BJ (cell line): ENCODE measurements around the gene ZNF326. TPM values are rescaled to one million over a fixed set of nuclear protein-coding genes. Genes with fewer than 3 reads are reported as not detected.

Experiments used
- CTCF ChIA-PET: fragments of 350-600 bp; formaldehyde crosslinking; extraction: SDS; loops from one replicate; lab custom pipeline; 2021; ENCODE audit warnings: antibody characterized with exemption, inconsistent platforms; lab: Yijun Ruan, JAX
- POLR2A ChIA-PET: fragments of 300-600 bp; sonication (Branson Sonifier 250); formaldehyde crosslinking; extraction: SDS; loops from one replicate; lab custom pipeline; 2021; ENCODE audit warnings: antibody characterized with exemption; lab: Charles Lee
- DNase-seq: peaks from one replicate; pipeline ENCODE4 v3.0.0-alpha.2; 2011; ENCODE audit warnings: low read depth
- H3K27me3 ChIP-seq: 2 replicates; pipeline ENCODE4 v1.6.0; 2011; ENCODE audit warnings: low read length; ENCODE audit not compliant: control insufficient read depth, insufficient read depth
- H3K36me3 ChIP-seq: 2 replicates; pipeline ENCODE4 v1.5.1; 2011; ENCODE audit warnings: low read length; ENCODE audit not compliant: control insufficient read depth, insufficient read depth
- H3K4me3 ChIP-seq: 2 replicates; pipeline ENCODE4 v1.5.1; 2011; ENCODE audit warnings: low read depth, mild to moderate bottlenecking, control low read depth, low read length
- polyA plus RNA-seq: library from polyadenylated mRNA; depleted of rRNA; stranded (reverse); fragments of >200 nt; gene quantifications from 2 replicates; pipeline ENCODE4 v1.2.3, GENCODE V29; 2011
- TF ChIP-seq, protein P1 (sequence below): IDR thresholded peaks from 2 replicates; pipeline ENCODE4 v1.5.1; 2011; ENCODE audit warnings: low read depth, mild to moderate bottlenecking, control low read depth, inconsistent platforms, low read length, moderate library complexity; ENCODE audit not compliant: insufficient read depth

ZNF326 gene
- polyA plus RNA-seq, 1 experiment: 7.6 TPM

DNA sequence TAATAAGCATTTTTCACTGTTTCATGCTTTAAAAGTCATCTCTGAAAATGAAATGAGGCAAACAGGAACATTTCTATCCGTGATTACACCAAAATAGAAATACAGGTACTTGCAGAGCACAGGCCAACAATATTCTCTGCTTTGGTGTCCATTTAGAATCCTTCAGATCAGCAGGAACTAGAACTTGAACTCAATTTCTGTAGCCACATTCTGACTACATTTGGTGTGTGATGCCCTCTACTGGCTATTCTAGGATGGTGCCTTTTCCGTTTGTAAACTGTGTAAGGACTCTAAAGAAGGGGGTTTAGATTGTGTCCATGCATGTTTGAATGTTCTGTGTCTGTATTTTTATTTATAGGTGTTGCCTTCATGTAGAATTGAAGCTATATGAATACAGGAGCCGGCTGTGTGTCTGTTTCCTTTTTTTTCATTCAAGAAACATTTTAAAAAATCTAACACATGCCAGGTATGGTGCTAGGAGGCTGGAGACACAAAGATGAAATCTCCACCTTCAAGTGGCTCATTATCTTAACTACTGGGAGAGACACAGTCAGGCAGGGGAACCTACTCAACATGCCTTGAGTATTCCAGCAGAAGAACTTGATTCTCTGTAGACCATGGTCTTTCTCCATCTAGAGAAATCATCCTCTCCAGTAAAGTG, 7.6 kb upstream of the ZNF326 start:
- H3K36me3 ChIP-seq: no peaks in the 10 kb centered on the region
- no peaks in the 10 kb centered on the region for H3K27me3 ChIP-seq
- H3K4me3 ChIP-seq: no peak overlapping the region
- ChIA-PET CTCF (interaction anchor here (0.7 to 7.1 kb wide), 14 partner anchors 9 to 224 kb away, joined by 3 to 73 read pairs (median 5); no protein-coding TSS in a partner anchor), POLR2A (no interaction called here)
- DNase-seq: peak; percentile 37
- TF ChIP-seq, protein P1, sequence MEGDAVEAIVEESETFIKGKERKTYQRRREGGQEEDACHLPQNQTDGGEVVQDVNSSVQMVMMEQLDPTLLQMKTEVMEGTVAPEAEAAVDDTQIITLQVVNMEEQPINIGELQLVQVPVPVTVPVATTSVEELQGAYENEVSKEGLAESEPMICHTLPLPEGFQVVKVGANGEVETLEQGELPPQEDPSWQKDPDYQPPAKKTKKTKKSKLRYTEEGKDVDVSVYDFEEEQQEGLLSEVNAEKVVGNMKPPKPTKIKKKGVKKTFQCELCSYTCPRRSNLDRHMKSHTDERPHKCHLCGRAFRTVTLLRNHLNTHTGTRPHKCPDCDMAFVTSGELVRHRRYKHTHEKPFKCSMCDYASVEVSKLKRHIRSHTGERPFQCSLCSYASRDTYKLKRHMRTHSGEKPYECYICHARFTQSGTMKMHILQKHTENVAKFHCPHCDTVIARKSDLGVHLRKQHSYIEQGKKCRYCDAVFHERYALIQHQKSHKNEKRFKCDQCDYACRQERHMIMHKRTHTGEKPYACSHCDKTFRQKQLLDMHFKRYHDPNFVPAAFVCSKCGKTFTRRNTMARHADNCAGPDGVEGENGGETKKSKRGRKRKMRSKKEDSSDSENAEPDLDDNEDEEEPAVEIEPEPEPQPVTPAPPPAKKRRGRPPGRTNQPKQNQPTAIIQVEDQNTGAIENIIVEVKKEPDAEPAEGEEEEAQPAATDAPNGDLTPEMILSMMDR: peak; percentile 79

- POLR2A ChIA-PET: no interaction called here
- no peaks in the 10 kb centered on the region for H3K36me3 ChIP-seq
- CTCF ChIA-PET: interaction anchor here (0.8 to 7.1 kb wide), 11 partner anchors 13 to 226 kb away, joined by 3 to 73 read pairs (median 4); no protein-coding TSS in a partner anchor
- no peak overlapping the region for H3K4me3 ChIP-seq
- H3K27me3 ChIP-seq: no peaks in the 10 kb centered on the region
- no peak for DNase-seq
- TF ChIP-seq, protein P1: no peak
These were observed 5.8 kb upstream of the ZNF326 start for GRCh38 chr1:89989099-89989498.

GRCh38 chr1:89989799-89990198, 5.1 kb upstream of the ZNF326 start:
- Histone ChIP-seq H3K4me3 (no peak overlapping the region), H3K36me3 (no peaks in the 10 kb centered on the region), H3K27me3 (no peaks in the 10 kb centered on the region)
- POLR2A ChIA-PET: no interaction called here
- CTCF ChIA-PET: interaction anchor here (0.8 to 7.1 kb wide), 8 partner anchors 14 to 208 kb away, joined by 3 to 73 read pairs (median 7); no protein-coding TSS in a partner anchor
- no peak for DNase-seq
- TF ChIP-seq, protein P1: no peak

DNA sequence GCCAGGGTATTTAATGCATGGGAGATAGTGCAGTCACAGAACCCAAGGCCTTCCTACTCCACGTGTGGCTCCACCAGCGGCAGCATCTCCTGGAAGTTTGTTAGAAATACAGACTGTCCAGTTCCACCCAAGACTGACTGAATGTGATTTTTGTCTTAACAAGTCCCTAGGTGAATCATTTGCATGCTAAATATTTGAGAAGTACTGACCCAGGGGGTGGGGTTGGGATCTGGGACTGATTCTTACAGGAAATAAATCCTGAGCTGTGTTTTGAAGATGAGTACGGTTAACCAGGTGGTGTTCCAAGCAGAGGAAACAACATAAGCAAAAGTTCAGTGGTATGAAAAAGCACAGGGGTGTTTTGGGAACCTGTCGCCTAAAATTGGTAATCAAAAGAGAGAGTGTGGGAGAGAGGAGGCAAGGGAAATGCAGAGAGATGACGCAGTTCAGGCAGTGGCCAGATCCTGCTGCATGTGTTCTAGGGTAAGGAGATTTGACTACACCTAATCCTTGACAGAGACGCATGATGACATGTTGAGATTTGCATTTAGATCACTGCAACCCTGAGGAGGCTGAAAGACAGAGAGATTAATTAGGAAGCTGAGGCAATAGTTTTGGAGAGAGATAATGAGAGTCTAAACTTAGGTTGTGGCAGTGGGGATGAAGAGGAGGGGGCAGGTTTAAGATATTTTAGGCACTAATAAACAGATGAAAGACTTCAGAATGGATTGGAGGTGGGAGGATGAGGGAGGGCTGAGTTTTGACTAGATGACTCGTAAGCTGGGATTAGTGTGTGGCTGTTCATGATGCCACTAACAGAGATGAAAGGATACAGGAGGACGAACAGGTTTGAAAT, 3.7 kb upstream of the ZNF326 start:
- TF ChIP-seq, protein P1: no peak
- Histone ChIP-seq H3K4me3 (no peak overlapping the region), H3K36me3 (no peaks in the 10 kb centered on the region), H3K27me3 (no peaks in the 10 kb centered on the region)
- ChIA-PET CTCF (interaction anchor here (1.0 to 4.3 kb wide), 4 partner anchors 148 to 228 kb away, joined by 3 to 21 read pairs (median 4); no protein-coding TSS in a partner anchor), POLR2A (no interaction called here)
- DNase-seq: no peak

GRCh38 chr1:89993541-89993940, 1.4 kb upstream of the ZNF326 start:
- DNase-seq: no peak
- no peak overlapping the region for H3K4me3 ChIP-seq
- ChIA-PET CTCF (interaction anchor here (1.1 to 1.2 kb wide), 2 partner anchors 9 to 168 kb away, joined by 3 to 4 read pairs; no protein-coding TSS in a partner anchor), POLR2A (no interaction called here)
- TF ChIP-seq, protein P1: no peak
- H3K36me3 ChIP-seq: no peaks in the 10 kb centered on the region
- H3K27me3 ChIP-seq: no peaks in the 10 kb centered on the region
